HG03469 (cell line): ENCODE measurements around the gene ST7.

Source experiments
- ATAC-seq: cut with Tn5 transposase; IDR thresholded peaks from one replicate; pipeline ENCODE4 v1.9.1; 2021; ENCODE audit warnings: mild to moderate bottlenecking, moderate library complexity, moderate number of reproducible peaks; ENCODE audit not compliant: unreplicated experiment

The ST7 gene

DNA sequence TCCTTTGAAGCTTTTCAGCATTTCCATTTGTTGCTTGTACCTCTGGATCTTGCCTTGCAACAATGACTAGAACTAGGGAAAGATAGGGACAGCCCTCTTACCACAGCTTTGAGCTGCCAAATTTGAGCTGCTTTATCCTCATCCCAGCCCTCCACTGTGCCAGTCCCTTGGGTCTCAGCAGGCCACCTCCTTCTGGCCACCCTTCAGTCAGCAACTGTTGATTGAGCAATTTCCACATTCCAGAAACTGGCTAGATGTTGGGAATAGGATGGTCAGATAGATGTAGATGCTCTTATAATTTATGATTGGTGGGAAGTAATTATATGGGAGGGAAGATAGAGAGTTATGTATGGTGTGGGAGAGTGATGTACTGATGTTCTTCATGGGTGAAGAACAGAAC, 100.1 kb downstream of the ST7 start:
- no peak for ATAC-seq

DNA sequence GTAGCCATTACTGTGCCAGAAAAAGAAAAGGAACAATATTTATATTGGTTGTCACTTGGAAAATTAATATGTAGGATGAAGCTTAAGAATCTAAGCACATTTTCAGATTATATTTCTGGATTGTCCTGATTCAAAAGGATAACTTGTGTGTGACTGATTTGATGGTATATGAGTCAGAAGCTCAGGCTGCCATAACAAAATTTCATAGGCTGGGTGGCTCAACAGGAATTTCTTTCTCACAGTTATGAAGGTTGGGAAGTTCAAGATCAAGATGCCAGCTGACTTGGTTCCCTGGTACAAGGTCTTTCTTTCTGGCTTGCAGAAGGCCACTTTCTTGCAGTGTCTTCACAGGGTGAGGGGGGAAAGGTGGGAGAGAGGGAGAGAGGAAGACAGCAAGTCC, 108.5 kb downstream of the ST7 start:
- no peak for ATAC-seq

DNA sequence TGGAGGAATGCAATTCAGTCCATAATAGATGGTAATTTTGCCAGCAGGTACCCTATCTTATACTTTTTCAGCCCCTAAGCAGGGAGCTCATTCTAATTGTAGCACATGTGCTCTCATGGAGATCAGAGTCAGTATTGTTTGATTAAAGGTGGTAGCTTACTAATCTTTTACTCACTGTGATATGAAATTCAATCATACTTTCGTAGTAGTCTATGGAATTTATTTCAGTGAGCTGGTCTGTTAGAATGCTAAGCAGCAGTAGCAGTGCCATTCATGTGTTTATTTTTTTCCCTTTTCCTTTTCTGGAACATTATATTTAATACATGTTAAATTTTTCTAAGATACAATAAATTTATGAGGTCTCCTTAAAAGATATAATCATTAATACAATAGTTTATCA, 109.0 kb downstream of the ST7 start:
- ATAC-seq, result no peak

DNA sequence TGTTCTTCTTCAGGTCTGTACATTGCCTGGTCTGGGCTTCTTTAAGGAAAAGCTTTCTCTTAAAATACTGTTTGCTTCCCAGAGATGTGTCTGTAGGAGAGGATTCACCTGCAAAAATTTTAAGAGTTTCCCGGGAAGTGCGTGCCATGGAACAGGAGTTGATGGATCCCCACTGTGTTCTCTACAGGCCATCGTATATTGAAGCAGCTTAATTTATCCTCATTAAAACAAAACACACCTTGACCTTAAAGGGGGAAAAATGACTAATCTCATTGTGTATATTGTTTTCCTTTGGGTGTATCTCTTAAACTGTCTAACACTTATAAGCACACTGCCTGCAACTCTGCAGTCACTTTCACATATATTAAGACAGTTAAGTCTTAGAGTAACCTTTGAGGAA, 111.4 kb downstream of the ST7 start:
- ATAC-seq, result no peak

DNA sequence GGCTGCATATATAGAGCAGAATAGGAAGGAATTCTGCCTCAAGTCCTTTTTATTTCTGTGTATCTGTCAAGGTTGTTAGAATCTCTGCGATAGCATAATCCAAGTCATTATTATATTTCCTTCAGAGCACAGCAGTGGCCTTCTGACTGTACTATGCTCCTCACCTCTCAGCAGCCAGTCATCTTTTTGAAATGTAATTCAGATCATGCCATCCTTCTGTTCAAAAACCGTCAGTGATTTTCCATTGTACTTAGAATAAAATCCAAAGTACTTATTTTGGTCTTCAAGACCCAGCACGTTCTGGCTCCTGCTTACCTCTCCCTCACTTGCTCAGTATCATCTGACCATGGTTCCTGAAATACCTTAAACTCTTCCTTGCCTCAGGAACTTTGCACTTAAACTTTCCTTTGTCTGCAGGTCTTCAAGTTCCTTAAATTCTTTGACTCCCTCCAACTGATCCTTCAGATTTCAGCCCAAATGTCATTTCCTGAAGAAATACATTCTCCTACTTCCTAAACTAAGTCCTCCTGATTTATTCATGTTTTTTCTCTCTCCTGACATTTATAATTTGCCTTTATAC, 112.4 kb downstream of the ST7 start:
- ATAC-seq, result no peak

DNA sequence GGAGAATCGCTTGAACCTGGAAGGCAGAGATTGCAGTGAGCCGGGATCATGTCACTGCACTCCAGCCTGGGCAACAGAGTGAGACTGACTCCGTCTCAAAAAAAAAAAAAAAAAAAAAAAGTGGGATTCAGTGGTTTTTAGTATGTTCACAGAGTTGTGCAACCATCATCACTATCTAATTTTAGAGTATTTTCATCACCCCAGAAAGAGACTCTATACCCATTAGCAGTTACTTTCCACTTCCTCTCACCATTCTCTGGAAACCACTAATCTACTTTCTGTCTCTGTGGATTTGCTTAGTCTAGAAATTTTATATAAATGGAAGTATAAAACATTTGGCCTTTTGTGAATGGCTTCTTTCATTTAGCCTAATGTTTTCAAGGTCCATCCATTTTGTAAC, 113.4 kb downstream of the ST7 start:
- no peak for ATAC-seq

DNA sequence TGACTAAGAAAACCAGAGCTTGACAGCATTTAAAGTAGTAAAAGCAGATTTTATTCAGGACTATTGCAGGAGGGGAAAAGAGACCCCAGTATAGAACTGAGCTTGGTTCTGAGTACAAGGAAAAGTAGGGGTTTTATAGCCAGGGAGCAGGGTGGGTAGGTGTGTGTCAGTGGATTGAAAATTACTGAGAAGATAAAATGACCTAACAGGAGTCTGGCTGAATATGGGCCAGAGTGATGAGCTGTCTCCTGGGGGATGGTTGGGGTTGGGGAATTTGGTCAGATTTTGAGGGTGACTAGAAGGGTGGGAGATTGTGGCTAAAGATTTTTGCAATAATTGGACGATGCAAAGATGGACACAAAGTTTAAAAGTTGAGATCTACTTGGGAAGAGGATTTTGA, 114.0 kb downstream of the ST7 start:
- no peak for ATAC-seq

DNA sequence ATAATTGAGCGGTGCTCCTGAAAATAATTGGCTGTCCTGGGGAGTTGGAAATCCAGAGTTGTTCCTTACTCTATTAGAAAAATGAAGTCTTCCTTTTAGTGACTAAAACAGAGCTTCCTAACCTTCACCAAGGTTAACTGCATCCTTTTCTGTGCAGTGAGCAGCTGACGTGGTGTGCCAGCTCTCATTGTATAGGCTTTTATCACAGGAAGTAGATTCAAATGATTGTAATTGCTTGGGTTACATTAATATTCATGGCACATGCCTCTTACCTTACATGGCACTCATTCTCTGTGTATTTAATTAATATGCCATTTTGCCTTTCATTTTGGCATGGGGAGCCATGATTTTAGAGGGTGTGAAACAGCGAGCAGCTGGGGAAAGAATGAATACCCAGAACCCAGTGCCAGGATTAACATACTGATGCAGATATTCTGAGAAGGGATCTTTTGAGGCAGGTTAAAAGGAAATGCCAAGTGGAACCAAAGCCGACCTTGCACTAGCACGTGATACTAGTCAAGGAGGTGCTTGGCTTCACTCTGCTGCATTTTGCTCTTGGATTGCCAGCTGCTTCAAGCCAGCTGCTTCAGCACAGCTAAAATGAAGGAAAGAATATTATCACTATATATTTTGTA, 115.3 kb downstream of the ST7 start:
- no peak for ATAC-seq

DNA sequence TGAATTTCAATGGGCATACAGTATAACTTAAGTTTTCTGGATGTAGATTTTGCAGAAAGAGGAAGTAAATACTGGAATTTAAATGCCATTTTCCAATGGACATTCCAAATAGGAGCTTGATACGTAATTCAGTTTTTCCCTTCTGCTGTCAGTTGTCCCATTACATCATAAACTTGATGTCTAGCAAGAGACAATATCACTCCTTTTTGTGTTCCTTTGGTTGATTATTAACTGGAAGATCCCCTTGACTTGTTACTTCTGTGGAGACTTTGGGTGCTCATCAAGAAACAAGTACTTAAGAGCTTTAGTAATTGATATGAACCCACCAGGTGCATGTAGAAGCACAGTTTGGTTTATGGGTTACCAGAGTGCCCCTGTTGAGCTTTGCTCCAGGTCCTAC, 116.1 kb downstream of the ST7 start:
- ATAC-seq, result no peak

DNA sequence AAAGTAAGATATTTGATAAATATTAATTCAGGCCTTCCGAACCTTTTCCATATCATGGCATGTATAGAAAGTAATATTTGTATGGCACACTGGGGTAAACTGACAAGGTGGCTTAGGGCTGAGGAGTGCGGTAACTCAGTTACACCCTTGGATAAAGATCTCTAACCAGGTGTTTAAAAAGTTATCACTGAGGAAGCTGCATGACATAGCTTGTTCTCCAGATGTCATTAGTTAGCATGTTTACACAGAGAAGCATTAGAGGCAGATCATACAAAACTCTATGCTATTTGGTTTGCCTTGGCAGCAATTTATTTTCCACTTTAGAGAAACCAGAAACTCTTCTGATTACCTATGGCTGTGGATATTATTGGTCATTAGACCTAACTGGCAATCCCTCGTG, 118.2 kb downstream of the ST7 start:
- ATAC-seq, result no peak

DNA sequence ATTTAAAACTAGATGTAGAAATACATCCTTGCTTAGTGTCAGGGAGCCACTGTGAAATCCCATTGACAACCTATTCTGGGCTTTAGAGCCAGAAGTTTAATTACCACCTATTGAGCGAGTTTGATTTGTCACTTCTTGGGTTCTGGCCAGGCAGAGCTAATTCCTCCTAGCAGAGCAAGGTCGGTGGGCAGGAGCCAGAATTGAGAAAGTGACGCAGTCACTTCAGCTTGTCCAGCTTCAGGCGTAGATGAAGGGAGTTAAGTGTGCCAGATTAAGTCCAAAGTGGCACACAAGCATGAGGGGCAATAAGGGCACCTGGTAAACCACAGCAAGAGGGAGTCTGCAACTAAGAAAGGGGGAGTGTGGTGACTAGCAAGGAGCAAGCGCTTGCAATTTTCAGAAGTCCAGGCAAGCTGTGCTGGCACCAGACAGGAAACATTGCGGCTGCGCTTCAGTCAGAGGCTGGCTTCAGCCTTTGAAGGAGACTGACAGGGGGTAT, 119.4 kb downstream of the ST7 start:
- no peak for ATAC-seq

DNA sequence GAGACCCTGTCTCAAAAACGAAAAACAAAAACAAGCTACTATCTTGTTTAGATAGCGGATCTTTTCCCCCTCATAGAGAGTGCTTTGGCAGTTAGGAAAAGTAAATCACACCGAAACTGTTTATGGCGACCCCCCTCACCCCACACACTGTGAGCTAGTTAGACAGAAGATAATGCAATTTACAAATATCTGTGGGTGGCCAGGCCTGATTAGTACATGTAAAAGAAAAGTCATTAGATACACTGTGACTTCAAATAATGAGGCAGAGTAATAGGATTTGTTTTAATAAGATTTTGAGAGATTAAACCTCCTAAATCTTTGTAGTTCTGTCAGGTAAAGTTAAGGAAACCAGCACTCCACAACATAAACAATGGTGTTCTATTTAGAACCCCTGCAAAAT, 121.1 kb downstream of the ST7 start:
- ATAC-seq, result no peak

DNA sequence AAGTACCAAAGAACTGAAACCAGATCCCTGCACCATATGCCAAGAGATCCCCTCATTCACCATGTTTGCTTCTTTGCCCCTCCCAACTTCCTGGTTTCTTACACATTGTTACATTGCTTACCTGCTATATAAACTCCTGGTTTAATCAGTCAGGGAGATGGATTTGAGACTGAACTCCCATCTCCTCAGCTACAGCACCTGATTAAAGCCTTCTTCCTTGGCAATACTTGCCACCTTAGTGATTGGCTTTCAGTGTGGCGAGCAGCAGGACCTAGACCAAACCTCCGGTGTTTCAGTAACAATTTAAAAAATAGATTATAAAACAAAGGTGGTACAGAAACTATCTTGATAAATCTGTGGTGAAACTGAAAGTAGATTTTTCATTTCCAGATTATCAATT, 122.6 kb downstream of the ST7 start:
- ATAC-seq, result no peak

DNA sequence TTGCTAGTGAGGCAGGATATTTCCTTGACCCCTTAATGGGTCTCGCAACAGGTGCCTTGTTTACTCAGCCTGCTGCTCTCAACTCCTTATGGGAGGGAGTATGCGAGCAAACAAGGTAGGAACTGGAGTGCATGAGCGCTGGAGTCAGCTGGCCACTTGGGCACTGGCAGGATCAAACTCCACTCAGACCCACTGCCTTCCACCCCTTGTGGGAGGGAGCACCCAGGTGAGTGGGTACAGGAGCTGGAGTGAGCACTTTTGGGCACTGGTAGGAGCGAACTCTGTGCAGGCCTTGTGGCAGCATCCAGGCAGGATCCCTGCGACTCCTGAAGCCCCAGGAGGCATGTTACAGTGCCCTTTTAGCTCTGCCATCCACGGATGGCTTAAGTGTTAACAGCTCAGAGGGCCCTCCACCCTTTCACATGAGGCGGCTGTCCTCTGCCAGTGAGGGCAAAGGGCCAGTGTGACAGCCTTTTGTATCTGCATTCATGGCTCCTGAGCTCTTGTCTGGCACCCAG, 123.2 kb downstream of the ST7 start:
- no peak for ATAC-seq

DNA sequence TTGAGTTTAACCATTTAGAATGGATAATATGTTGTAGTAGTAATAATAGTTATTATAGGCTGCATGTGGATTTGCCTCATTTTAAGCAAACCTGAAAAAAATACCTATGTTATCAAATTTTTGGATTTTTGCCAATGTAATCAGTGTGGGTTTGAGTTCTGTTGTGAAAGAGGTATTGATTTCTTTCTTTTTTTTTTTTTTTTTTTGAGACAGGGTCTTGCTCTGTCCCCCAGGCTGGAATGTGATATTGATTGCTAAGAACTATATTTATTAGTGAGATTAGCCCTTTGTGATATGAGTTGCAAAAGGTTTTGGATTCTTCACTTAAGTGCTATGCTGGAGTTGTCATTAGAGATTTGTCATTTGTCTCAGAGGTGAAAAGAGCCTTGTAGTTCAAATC, 124.4 kb downstream of the ST7 start:
- no peak for ATAC-seq

DNA sequence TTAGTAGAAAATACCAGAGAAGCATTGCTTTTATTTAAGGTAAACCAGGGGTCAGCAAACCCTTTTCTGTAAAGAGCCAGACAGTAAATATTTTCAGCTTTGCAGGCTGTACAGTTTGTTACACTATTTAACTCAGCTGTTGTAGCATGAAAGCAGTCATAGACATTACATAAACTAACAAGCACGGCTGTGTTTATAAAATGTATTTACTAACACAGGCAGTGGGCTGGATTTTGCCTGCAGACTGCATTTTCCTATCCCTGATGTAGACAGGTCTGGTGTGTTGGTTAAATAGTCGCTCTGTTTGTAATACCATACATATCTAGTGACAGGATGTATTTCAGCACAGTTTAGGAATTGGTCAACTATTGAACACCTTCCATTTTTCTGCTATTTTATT, 129.3 kb downstream of the ST7 start:
- ATAC-seq, result no peak

DNA sequence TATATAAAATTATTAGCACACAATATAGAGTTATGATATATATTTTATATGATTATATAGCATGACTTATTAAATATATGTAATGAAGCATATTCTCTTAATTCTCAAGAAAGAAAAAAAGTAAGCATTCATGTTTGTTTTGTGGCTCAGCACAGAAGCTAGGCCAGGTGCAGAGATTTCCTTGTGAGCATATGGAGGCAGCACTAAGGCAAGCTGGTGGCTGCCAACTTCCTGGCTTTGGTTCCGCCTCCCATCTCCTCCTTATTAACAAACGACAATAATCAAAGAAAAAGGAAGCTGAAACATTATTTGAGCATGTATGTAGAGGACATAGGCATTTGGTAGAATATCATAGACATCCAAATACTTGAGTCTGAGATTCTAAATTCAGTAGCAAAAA, 130.3 kb downstream of the ST7 start:
- no peak for ATAC-seq

DNA sequence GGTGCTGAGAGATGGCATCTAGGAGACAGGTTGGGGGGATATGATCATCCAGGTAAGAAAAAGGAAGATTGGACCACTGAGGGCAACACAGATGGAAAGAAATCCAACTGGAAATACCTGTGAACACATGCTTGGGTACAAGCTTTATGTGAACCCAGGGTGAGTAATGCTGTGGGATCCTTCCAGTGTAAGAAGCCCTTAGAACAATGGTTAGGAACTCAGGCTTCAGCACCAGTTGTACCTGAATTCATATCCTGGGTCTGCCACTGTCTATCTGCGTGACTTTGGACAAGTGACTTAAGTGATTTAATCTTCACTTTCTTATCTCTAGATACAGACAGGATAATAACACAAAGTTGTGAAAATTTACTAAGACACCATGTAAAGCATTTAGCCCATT, 131.0 kb downstream of the ST7 start:
- no peak for ATAC-seq

DNA sequence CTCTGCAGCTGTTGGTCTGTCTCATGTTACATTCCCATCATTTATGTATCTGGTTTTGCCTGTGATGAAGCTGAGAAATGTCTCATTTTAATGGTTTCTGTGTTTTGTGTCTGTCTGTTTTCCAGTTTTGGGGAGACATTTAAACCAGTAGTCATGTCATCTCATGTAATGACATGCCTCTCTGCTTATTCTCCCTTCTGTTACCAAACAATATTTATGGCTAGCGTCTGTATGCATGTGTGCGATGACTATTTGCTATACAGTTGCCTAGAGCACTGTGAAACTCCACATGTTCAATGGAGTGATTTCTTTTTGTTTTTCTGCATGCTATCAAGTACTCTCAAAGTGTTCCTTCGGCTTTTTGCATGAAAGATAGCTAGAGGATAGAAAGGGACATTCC, 132.0 kb downstream of the ST7 start:
- no peak for ATAC-seq

DNA sequence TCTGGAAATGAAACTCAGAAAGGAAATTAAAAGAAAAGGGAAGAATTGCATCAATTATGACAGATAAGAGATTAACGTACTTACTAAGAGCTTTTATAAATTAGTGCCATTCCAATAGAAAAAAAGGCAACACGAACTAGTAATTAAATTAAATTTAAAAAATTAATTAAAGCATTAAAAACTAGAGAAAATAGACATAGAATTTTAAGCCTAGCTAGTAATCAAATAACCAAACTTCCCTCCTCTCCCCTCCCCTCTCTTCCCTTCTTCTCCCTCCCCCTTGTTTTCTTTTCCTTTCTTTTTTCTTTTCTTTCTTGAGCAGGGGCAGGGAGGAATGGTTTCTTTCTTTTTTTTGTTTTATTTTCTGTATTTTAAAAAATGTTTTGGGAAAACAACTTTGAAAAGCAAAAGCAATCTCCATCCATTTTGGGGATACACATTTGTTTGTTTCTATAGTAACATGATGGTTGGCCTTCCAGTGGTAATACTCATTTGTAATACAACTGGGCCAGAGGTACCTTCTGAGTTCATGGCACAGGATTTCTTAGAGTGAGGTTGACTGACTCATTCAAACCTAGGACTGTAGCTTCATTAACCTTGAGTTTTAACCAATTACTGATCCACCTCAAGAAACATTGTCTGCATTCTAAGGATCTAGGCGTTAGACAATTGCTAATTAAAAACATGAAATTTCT, 132.6 kb downstream of the ST7 start:
- ATAC-seq, result no peak

DNA sequence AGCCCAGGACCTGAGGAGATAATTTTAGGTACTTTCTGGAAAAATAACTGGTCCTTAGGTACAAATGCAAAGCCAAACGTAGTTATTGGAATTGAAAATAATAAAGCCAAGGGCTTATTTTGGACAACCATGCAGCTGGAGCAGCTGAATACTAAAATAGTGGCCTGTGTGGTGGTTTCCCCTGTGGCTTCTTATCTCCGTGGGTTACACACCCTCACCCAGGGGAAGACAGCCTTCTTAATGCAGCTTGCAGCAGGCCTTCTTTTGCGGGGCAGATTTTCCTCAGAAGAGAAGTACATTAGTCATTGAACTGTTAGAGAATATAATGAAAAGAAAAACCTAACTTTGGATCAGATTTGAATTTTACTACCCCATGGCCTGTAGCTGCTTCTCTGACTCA, 133.5 kb downstream of the ST7 start:
- no peak for ATAC-seq
